ENCODE results near the gene UGT1A7.
"Not testable (repeated sequence)": the region's sequence is repeated elsewhere in the genome, so short reads cannot be mapped to it uniquely, and the experiment has no call there.

Gene UGT1A7

GRCh38 chr2:233714121-233714520, 32.4 kb downstream of the UGT1A7 start:
- DNase-seq = no peak

- DNase-seq = no peak
These were observed 36.9 kb downstream of the UGT1A7 start, which contains the start of gene UGT1A4 for GRCh38 chr2:233718552-233718951. Gene UGT1A4 (plus strand): TSS chr2:233718736. CDS start chr2:233718821, 85 bp downstream.

- no peak for DNase-seq
These were observed 47.1 kb downstream of the UGT1A7 start, which contains the start of gene UGT1A3 for GRCh38 chr2:233728723-233729301. Gene UGT1A3 (plus strand): TSS chr2:233729042. CDS start chr2:233729127, 85 bp downstream.

- DNase-seq = not testable (repeated sequence)
These were observed 55.4 kb downstream of the UGT1A7 start for GRCh38 chr2:233736868-233737653.

GRCh38 chr2:233740870-233741269, 59.2 kb downstream of the UGT1A7 start:
- DNase-seq = no peak

GRCh38 chr2:233743464-233744259, 62.0 kb downstream of the UGT1A7 start:
- no peak for DNase-seq

- DNase-seq = no peak
These were observed 63.5 kb downstream of the UGT1A7 start for GRCh38 chr2:233745073-233745755.

- not testable (repeated sequence) for DNase-seq
These were observed 64.1 kb downstream of the UGT1A7 start for GRCh38 chr2:233745838-233746237.

GRCh38 chr2:233746475-233747282, 65.0 kb downstream of the UGT1A7 start:
- no peak for DNase-seq

- DNase-seq = no peak
These were observed 65.5 kb downstream of the UGT1A7 start for GRCh38 chr2:233747283-233747544.

GRCh38 chr2:233750689-233751088, 69.0 kb downstream of the UGT1A7 start:
- DNase-seq = not testable (repeated sequence)

- not testable (repeated sequence) for DNase-seq
These were observed 69.7 kb downstream of the UGT1A7 start for GRCh38 chr2:233751212-233752009.

GRCh38 chr2:233754872-233755611, 73.3 kb downstream of the UGT1A7 start:
- no peak for DNase-seq

- DNase-seq = no peak
These were observed 74.9 kb downstream of the UGT1A7 start for GRCh38 chr2:233756429-233757081.

GRCh38 chr2:233758141-233758540, 76.4 kb downstream of the UGT1A7 start:
- DNase-seq = no peak

GRCh38 chr2:233758849-233759248, 77.1 kb downstream of the UGT1A7 start:
- DNase-seq = no peak

- no peak for DNase-seq
These were observed 78.3 kb downstream of the UGT1A7 start, which contains the start of gene UGT1A1 for GRCh38 chr2:233760043-233760442. Gene UGT1A1 (plus strand): TSS chr2:233760270. CDS start chr2:233760288, 18 bp downstream.

GRCh38 chr2:233761040-233761769, 79.5 kb downstream of the UGT1A7 start:
- no peak for DNase-seq

- DNase-seq = no peak
These were observed 82.6 kb downstream of the UGT1A7 start for GRCh38 chr2:233764264-233764663.

Measured in CD4-positive, alpha-beta T cell treated with Interleukin-6 for 4 hours (primary cell).